ENCODE results near the gene TTYH2. TPM values are rescaled to one million over a fixed set of nuclear protein-coding genes. Genes with fewer than 3 reads are reported as not detected.

The TTYH2 gene
- total and polyA plus RNA-seq, 9 donors: 9.8 to 43.1 (median 18.9) TPM

GRCh38 chr17:74244128-74244527 is 30.8 kb downstream of the TTYH2 start:
- 86 to 93% (median 92%) methylated on average over 10 of the region's 10 CpGs for WGBS, 3 donors
- DNase-seq: no peak
- Histone ChIP-seq H3K9me3 (no peaks in the 10 kb centered on the region), H3K4me3 (no peak overlapping the region), H3K4me1 (ENCODE audit: insufficient read depth) (peaks cover 5% of the 10 kb centered on the region), H3K36me3 (no peaks in the 10 kb centered on the region), H3K27ac (no peak overlapping the region), H3K27me3 (no peaks in the 10 kb centered on the region)
- intact Hi-C loops (cut with DNase I): no loop called here
- TF ChIP-seq CTCF (IDR thresholded peaks at IDR 0.05) (no peak), EP300 (IDR thresholded peaks at IDR 0.05) (no peak), POLR2A (IDR thresholded peaks at IDR 0.05) (no peak)

GRCh38 chr17:74244548-74244947 is 31.2 kb downstream of the TTYH2 start:
- intact Hi-C loops (cut with DNase I): no loop called here
- Histone ChIP-seq H3K27ac (no peak overlapping the region), H3K4me1 (ENCODE audit: insufficient read depth) (peaks cover 5% of the 10 kb centered on the region), H3K27me3 (no peaks in the 10 kb centered on the region), H3K4me3 (no peak overlapping the region), H3K9me3 (no peaks in the 10 kb centered on the region), H3K36me3 (no peaks in the 10 kb centered on the region)
- DNase-seq: no peak
- WGBS, 3 donors: 87 to 90% (median 89%) methylated on average over 6 of the region's 6 CpGs
- TF ChIP-seq EP300 (IDR thresholded peaks at IDR 0.05): no peak
- no peak for TF ChIP-seq CTCF (IDR thresholded peaks at IDR 0.05)
- no peak for TF ChIP-seq POLR2A (IDR thresholded peaks at IDR 0.05)

GRCh38 chr17:74245145-74245831 is 31.9 kb downstream of the TTYH2 start:
- Histone ChIP-seq H3K4me1 (ENCODE audit: insufficient read depth) (peaks cover 5% of the 10 kb centered on the region), H3K36me3 (no peaks in the 10 kb centered on the region), H3K4me3 (no peak overlapping the region), H3K9me3 (no peaks in the 10 kb centered on the region), H3K27me3 (no peaks in the 10 kb centered on the region), H3K27ac (no peak overlapping the region)
- no peak for DNase-seq
- no peak for TF ChIP-seq CTCF (IDR thresholded peaks at IDR 0.05)
- no peak for TF ChIP-seq POLR2A (IDR thresholded peaks at IDR 0.05)
- no peak for TF ChIP-seq EP300 (IDR thresholded peaks at IDR 0.05)
- 79 to 89% (median 88%) methylated on average over 21 of the region's 21 CpGs for WGBS, 3 donors
- intact Hi-C loops (cut with DNase I): no loop called here

GRCh38 chr17:74245871-74246270 is 32.5 kb downstream of the TTYH2 start:
- H3K36me3 ChIP-seq: no peaks in the 10 kb centered on the region
- H3K4me1 ChIP-seq (ENCODE audit: insufficient read depth): peaks cover 5% of the 10 kb centered on the region
- TF ChIP-seq CTCF (IDR thresholded peaks at IDR 0.05) (no peak), EP300 (IDR thresholded peaks at IDR 0.05) (no peak), POLR2A (IDR thresholded peaks at IDR 0.05) (no peak)
- no peak overlapping the region for H3K4me3 ChIP-seq
- no peak overlapping the region for H3K27ac ChIP-seq
- no peaks in the 10 kb centered on the region for H3K9me3 ChIP-seq
- DNase-seq: no peak
- WGBS, 3 donors: 88 to 93% (median 91%) methylated on average over 5 of the region's 5 CpGs
- H3K27me3 ChIP-seq: no peaks in the 10 kb centered on the region
- intact Hi-C loops (cut with DNase I): no loop called here
